HG03521 (cell line): ENCODE results near the gene KCNQ2.

ENCODE experiments used
- ATAC-seq: cut with Tn5 transposase; IDR thresholded peaks from one replicate; pipeline ENCODE4 v1.9.1; 2021; ENCODE audit warnings: mild to moderate bottlenecking, moderate library complexity; ENCODE audit not compliant: unreplicated experiment

Gene KCNQ2

GRCh38 chr20:63501818-63502670 is 29.6 kb upstream of the KCNQ2 start:
- ATAC-seq: no peak

DNA sequence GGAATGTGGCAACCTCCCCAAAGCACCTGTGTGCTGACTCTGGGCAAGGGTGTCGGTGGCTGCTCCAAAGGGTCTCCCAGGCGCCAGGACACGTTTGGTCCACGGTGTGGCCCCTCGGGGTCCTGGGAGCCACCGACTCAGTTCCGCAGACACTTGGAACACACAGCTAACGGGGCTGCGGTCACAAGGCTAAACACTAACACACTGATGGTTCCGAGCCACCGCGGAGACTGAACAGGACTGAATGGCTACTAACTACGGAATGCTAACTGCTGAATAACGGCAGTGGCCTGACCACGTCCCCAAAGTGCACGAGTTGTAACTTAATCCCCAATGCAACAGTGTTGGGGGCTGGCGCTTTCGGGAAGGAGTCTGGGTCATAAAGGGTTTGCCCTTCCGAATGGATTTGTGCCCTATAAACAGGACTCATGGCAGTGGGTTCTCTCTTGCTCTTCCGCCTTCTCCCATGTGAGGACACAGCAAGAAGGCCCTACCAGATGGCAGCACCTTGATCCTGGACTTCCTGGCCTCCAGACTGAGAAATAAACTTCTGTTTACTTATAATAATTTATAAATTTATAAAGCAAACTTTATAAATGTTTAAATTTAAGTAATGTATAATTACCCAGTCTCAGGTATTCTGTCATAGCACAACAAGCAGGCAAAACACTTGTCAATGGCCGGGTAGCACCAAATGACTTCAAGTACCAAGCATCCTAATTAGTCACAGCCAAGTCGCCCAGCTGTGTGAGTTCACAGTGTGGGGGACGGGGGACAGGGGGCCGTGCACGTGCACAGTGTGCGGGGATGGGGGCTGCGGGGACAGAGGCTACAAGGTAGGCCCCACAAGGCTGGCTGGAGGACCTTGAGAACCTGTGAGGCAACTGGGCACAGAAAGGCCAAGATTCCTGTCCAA is 28.7 kb upstream of the KCNQ2 start:
- no peak for ATAC-seq

GRCh38 chr20:63500151-63500901 is 27.9 kb upstream of the KCNQ2 start:
- ATAC-seq: no peak

GRCh38 chr20:63499338-63499969 is 27.0 kb upstream of the KCNQ2 start:
- no peak for ATAC-seq

GRCh38 chr20:63498960-63499337 is 26.5 kb upstream of the KCNQ2 start, which contains the start of gene EEF1A2:
Gene EEF1A2 (minus strand): TSS chr20:63499083. CDS start chr20:63497763, 1,320 bp downstream.
- ATAC-seq: no peak

DNA sequence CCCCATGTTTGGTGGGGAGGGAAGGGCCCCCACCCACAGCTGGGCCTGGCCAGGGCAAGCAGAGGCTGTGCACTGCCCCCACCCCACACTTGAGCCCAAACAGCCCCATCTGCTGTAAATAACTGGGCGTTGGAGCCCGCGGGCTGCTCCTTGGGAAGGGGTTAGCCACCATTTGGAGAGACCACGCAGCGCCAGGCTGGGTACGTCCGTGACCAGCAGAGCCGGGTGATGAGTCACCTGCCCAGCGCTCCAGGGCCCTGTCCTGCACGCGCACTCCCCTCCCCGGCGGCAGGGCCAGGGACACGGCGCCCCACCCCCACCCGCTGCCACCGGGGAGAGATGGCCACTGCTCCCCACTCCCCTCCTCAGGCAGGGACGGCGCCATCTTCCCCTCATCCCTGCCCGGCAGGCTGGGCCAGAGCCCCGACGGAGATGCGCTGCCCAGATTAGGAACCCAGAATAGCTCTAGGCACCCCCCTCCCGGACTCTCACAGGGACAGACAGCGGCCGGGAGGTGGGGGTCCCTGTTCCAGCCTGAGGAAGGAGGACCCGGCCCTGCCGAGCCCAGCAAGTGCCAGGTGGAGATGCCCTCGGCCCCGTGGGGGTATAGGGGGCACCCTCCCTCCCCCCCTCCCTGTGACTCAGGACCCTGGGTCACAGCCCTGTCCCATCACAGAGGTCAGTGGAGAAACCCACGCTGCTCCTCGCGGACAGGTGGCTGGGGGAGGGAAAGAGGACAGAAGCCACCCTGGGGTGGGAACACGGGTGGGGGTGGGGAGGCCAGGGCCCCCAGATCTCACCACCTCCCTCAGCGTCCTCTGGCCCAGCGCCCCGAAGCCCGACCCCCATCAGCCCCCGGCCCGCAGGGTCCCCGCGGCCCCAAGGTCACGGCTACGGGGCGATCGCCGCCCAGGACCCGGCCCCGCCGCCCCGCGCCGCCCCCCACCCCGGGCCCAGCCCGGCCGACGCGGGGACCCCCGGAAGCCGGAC is 25.8 kb upstream of the KCNQ2 start:
- ATAC-seq: no peak

DNA sequence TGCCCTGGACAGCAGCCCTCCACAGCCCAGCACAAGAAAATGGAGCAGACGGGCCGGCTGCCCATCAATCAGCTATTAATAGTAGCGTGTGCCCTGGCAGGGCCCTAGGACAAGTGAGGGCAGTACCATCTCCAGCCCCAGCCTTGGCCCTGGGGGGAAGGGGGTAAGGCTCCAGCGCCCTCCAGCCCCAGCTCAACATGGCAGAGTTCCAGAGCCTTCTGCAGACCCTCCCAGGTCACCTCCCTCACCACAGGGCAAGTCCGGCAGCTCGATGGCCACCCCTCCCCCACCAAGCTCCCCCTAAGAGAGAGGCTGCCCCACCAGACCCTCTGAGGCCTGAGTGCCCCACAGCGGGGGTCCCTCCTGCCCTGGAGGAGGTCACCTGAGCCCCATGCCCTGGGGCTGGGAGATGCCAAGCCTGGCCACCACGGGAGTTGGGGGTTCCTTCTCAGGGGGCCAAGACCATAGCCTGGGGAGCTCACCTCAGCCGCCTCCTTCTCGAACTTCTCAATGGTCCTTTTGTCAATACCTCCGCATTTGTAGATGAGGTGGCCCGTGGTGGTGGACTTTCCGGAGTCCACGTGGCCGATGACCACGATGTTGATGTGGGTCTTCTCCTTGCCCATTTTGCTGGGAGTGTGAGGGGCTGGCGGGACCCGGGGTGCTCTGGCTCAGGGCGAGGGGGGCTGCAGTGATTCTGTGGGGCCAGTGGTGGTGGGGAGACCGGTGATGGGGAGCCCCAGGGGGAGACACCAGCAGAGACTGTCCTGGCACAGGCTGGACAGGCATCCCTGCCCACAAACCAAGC is 24.9 kb upstream of the KCNQ2 start:
- ATAC-seq: no peak

- ATAC-seq: no peak
These were observed 24.2 kb upstream of the KCNQ2 start for GRCh38 chr20:63496596-63497120.

DNA sequence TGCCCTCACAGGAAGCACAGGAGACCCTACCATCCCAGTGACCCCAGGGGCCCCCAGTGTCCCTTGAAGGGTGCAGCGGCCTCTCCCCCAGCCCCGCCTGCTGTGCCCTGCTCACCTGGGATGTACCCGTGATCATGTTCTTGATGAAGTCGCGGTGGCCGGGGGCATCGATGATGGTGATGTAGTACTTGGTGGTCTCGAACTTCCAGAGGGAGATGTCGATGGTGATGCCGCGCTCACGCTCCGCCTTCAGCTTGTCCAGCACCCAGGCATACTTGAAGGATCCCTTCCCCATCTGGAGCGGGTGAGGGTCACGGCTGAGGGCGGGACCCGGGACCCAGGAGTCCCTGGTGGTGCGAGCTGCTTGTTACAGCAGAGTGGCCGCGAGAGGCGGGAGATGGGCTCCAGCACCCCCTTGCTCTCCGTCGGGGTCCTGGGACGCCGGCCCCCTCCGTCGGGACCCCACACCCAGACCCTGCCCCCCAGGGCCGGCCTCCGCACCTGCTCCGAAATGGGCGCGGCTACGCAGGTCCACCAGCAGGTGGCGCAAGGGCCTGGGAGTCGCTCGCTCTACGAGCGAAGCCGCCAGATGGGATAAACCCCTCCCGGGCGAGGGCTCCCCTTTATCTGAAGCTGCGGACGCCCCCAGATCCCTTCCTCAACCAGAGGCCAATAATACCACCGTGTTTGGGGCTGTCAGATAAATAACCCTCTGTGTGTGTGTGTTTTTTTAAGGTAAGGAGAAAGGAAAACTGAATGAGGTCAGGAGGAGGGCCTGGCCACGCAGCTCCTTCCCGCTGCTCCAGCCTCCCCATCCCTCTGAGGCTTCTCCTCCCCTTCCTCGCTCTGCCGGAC is 23.5 kb upstream of the KCNQ2 start:
- ATAC-seq: no peak

DNA sequence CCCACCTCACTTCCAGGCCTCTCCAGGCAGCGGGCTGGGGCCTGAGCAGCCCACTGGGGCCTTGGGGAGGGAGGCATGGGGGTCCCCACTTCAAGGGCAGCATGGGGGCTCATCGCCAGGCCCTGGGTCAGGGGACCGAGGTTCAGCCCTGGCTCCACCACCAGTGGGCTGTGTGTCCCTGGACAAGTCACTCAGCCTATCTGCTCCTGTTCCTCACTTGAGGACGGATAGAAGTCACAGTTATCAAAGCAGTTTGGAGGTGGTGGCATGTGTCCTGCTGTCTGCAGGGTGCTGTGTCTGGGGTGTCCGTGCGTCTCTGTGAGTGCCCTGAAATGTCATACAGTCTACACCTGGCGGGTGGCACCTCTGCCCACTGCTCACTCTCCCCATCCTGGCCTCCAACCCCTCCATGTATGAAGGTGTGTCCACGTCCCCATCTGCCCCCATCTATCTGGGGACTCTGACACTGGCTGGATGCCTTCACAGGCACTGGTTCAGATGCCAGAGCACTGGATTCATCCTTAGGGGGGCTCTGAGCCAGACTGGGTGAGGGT is 22.8 kb upstream of the KCNQ2 start:
- no peak for ATAC-seq

DNA sequence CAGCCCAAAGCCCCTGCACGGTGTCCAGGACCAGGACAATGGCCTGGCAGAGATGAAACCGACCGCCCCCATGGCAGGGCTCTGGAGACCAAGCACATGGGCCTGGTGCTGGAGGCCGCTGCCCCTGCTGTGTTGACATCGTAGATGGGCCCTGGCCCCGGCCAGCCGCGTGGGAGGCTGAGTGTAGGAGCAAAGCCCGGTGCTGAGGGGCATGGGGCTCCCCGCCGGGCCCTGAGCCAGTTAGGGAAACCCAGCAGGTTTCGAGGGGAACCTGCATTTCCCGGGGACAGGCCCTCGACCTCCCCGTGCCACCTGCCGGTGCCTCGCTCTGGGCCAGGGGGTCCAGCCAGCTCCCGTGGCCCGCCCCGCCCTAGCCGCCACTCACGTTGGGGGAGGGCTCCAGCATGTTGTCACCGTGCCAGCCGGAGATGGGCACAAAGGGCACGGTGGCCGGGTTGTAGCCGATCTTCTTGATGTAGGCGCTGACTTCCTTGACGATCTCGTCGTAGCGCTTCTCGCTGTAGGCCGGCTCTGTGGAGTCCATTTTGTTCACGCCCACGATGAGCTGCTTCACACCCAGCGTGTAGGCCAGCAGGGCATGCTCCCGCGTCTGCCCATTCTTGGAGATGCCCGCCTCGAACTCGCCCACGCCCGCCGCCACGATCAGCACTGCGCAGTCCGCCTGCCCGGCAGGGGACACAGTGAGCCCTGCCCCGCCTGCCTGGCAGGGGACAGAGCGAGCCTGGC is 22.1 kb upstream of the KCNQ2 start:
- no peak for ATAC-seq

DNA sequence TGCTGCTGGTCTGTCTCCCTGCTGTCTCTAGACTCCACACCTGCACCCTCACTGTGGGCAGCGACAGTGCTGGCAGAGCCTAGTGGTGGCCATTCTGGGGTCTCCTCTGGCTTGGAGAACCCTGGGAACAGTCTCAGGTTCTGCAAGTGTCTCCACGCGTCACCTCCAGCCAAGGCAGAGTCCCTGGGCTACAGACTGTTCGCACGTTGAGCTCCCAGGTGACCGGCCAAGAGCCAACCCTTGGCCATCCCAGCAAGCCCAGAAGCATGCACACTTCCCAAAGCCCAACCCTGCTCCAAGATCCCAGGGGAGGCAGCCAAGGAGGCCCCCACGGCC is 21.6 kb upstream of the KCNQ2 start:
- ATAC-seq: no peak

DNA sequence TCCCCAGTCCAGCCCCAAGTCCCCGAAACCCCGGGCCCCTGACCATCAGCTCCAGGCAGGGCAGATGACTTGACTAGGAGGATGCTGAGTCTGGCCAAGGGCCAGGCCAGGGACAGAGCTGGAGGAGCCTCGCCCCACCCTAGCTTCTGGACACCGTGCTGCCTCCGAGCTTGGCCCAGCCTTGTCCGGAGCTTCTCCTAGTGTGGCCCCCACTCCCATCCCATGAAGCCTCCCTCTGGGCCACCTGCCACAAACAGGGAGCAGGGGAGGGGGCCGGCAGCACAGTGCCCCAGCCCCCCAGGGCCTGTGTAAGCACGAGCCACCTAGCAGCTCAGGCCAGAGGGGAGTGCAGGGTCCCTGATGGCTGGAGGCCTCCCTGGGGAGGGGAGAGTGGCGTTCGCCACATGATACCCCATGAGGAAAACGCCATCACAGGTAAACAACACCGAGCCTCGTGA is 21.1 kb upstream of the KCNQ2 start:
- no peak for ATAC-seq

DNA sequence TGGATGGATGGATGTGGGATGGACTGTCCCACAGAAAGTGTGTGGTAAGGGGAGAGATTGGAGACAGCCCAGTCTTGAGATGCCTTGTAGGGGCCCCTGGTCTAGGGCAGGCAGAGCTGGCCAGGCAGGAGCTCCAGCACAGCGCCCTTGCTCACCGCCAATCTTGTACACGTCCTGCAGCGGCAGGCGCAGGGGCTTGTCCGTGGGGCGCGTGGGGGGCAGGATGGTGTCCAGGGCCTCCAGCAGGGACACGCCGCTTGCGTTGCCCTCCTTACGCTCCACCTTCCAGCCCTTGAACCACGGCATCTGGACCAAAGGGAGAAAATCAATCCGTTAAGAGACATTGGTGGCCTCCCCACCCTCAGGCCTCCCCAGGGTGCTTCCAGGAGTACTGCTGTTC is 20.5 kb upstream of the KCNQ2 start:
- ATAC-seq: no peak

- ATAC-seq: no peak
These were observed 20.1 kb upstream of the KCNQ2 start for GRCh38 chr20:63492518-63492917.

DNA sequence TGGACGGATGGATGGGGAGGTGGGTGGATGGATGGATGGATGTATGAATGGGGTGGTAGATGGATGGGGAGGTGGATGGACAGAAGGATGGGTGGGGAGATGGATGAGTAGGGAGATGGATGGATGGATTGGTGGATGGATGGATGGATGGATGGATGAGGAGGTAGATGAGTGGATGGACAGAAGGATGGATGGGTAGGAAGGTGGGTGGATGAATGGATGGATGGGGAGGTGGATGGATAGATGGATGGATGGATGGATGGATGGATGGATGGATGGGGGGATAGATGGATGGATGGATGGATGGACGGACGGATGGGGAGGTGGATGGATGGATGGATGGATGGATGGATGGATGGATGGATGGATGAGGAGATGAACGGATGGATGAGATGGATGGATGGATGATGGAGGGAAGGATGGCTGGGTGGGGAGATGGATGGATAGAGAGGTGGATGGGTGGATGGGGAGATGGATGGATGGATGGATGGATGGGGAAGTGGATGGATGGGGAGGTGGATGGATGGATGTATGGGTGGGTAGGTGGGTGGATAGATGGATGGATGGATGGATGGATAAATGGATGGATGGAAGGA is 19.3 kb upstream of the KCNQ2 start:
- ATAC-seq: no peak
